DMS114 treated with DMSO at 0.1 percent for 48 hours (cell line): Measurements from ENCODE around the gene FAM222A.

ENCODE experiments used
- DNase-seq: peaks from one replicate; lab custom pipeline; 2025; ENCODE audit not compliant: unreplicated experiment; lab: John Stamatoyannopoulos, UW

FAM222A gene

DNA sequence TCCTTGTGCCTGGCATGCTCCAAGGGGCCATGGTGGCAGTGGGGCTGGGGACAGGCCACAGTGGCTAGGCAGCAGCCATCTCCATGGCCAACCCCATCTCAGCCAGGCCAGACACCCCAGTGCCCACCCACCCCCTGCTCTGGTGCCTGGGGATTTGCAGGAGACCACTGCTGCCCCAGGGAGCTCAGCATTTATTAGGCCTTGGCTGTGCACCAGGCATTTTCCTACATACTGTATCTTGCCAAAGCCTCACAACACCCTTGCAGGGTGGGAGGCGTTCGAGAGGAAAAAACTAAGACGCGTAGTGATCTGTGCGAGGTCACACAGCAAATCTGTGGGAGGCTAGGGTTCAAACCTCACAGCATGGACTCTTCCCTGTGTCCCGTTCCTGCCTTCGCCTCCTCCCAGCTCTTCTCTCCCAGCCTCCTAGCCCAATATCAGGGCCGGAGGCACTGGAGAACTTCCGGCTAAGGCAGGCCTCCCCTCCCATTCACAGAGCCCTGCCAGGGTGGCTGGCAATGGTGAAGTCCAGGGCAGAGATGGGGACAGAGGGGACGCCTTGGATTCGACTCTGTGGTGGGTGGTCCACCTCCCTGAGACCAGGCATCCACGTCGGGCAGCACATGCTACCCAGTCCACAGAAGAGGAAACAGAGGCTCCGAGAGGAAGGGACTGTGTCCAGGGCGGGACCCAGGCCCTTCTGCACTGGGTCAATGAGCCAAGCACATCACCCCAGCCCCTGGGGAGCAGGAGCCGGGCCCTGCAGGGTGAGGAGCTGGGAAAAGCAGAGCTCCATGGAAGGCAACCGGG lies 57.4 kb downstream of the FAM222A start:
- DNase-seq = no peak

DNA sequence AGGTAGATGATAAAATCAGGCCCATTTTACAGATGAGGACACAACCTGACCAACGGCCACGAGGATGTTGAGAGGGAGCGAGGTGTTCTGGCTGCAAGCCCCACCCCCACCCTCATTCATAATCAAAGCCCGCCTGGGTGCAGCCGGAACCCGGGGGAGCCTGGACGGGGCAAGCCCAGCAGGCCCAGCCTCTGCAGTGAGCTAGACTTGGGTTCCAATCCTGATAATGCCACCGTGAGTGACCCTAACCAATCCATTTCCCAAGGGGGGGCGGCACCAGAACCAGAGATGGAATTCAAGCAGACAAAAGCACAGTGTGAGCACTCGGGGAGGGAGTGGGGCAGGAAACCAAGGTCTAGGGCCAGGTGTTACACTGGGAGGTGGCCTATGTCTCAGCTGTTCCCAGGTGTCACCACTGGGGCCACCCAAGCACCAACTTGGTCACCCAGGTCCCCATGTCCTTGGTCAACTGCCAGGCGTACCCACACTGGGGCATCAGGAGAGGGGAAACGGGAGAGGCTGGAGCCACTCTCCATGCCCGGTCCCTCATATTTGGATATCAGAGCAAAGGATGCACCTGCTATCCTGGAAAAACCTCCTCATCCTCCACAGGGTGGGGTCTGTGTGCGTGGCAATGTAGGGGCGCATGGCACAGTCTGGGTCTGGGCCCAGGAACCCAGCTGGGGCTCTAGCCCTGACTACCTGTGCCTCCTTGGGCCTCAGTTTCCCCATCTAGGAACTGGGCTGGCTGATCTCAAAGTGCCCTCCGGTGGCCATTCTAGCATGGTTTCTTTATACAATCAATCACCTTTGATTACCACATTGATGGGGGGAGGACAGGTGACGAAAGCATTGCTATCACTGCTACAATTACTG lies 58.4 kb downstream of the FAM222A start:
- no peak for DNase-seq

DNA sequence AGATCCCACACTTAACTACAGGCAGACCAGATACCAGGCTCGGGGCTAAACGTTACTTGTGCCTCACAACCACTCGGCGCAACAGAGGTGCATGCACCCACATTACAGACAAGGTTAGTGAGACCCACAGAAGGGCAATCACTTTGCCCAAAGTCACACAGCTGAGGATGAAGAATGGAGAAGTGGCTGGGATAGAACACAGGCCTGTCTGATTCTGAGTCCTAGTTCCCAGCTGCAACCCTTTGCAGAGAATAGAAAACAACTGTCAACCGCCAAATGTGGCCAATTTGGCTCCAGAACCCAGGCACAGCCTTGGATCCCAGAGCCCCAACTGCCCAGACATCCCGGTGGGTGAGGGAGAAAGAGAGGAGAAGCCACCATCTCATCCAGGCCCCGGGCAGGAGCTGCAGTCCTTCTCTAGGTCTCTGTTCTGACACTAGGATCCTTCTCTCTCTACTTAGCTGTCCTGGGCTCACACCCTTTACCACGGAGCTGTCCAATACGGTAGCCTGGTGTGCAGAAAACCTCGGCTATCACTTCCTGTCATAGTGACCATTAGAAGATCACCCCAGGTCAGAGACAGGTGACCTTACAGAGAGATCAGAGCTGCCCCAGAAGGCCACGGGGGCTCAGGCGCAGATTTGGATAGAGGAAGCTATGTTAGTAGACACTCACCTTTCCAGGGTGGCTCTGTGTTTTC lies 59.1 kb downstream of the FAM222A start:
- DNase-seq = no peak

DNA sequence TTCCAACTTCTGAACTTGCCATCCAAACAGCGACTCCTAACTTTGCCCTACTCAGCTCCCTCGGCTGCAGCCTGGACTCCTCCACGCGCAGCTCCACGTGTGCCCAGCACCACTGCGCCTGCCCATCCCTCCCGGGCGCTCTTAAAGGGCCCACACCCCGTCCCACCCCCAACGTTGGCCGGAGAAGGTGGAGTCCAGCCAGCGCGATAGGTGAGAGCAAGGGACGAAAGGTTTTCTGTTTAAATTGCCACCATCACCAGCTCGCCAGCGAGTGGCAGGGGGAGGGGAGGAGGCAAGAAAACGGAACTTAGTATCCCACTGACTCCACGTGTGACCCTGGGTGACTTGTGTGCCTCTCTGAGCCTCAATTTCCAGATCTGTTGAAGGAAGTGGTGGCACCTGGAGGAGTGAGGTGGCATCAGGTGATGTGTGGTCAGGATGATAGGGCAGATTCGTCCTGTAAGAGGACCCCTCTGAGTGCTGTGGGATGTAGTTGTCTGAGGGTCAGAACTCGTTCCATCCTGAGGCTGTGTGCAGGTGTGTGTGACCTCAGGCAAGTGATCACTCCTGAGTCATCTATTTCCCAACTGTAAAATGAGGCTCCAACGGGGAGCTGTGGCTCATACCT lies 59.9 kb downstream of the FAM222A start:
- DNase-seq = no peak

DNA sequence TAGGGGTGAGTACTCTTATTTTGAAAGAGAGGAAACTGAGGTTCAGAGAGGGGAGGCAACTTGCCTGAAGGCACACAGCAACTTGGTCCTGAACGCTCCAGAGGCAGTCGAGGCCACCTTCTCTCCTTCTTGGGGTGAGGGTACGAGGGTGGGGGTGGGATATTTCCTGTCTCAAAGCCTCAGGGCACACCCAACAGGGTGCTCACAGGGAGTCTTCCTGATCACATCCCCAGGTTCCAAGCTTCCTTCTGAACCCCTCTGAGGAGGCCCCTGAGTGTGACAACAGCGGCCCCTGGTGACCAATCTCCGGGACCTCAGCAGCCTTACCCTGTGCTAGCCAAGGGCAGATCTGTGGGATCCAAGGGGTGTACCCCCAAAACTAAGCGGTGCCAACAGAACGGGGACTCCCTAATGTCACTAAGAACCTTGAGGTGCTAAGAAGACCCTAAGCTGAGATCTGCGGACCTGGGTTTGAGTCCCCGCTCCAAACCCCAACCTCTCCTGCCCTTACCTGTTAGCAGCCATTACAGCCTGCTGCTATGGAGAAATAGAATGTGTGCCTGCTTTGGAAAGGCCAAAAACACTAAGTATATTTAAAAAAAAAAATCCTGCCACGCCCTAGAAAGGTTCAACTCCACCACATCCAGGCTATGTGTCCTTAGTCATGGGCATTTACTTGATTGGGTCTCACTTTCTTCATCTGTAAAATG lies 61.7 kb downstream of the FAM222A start:
- DNase-seq = peak; percentile 42

DNA sequence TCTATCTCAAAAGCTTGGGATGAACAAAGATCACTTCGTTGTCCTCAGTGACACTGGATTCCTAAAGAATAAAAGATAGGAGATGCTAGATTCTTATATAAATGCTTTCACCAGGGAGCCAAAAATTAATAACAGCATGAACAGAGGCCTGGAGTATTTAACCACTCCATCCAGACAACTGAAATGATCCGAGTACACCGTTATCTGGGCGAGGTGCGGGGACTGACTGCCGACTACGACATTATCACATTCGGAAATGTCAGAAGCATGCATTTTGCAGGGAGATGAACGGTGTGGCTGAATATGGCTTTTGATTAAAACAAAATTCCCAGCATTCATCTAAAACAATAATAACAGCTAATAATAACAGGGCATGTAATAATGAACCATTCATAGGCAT lies 63.0 kb downstream of the FAM222A start:
- no peak for DNase-seq

DNA sequence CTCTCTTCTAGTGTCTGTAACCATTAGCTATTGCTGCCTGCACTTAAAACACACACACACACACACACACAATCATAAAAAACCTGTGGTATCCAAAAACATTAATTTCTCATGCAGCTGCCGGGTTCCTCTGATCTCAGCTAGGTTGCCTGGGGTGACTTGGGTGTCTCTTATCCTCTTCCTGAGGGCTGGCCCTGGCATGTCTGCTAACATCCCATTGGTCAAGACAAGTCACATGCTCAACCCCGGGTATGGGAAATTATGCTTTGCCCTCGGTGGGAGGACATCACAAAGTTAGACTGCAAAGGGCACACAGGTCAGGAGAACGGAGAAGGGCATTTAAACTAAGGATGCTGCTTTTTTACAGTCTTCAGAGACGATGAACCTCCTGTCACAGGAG lies 63.9 kb downstream of the FAM222A start:
- no peak for DNase-seq

DNA sequence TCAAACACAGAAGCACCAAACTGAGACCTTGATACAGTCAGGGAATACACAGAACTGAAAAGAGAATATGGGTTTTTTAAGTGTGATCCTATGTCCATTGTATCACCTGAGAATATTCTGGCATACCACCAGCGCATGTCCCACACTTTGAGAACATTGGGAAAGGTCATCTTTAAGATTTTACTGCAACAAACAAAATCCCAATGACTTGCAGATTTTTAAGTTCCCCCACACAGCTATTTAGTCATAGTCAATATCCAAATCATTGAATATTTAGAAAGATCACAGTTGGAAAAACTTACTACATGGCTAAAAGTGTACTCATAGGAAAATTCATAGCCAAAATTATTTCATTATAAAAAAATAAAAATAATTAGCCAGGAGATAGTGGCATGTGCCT lies 65.1 kb downstream of the FAM222A start:
- no peak for DNase-seq

DNA sequence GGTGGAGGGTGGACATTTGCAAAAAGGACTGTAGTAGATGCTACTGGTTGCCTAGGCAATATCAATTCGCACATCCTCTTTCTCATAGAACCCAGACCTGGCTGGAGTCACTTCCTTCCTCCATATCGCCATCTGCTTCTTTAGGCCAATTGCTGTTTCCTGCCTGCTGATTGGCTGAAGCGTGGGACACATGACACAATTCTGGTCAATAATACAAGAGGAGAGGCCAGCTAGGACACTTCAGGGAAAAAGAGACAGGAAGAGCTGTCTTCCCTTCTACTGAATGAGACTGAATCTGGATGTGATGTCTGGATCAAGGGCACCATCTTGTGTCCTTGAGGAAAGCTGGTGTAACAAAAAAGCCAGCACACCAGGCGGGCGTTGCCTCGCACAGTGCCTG lies 65.8 kb downstream of the FAM222A start:
- DNase-seq = no peak

DNA sequence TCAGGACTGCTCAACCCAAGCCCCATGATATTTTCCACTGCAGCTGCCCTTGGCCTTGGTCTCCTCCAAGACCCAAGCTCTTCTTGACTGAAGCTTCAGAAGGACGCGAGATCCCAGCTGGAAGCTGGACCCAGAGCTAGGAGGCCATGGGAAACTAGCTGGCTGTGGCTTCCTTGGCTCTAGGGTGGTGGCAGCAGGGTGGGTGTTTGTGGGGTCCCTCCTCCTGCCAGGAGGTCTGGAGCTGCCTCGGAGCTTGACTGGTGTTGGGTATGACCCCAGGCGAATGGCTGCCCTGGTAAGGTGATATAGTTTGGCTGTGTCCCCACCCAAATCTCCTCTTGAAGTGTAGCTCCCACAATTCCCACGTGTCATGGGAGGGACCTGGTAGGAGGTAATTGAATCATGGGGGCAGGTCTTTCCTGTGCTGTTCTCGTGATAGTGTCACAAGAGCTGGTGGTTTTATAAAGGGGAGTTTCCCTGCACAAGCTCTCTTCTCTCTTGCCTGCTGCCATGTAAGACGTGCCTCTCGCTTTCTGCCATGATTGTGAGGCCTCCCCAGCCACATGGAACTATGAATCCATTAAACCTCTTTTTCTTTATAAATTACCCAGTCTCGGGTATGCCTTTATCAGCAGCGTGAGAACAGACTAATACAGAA lies 68.2 kb downstream of the FAM222A start:
- DNase-seq = no peak

DNA sequence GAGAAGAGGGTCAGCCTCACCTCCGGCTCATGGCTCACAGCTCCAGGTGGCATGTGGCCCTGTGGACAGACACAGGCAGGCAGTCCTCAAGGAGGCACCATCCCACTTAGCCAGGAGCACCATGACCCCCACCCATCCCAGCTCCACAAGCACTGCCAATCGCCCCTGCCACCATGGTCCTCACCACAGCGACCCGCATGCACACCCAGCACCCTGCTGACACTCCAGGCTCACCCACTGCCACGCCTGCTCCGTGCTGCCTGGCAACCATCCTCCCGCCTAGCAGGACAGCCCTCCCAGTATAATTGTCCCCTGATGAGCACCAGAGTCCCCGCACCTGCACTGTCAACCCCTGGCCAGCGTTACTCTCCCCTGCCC lies 68.7 kb downstream of the FAM222A start:
- DNase-seq = no peak

DNA sequence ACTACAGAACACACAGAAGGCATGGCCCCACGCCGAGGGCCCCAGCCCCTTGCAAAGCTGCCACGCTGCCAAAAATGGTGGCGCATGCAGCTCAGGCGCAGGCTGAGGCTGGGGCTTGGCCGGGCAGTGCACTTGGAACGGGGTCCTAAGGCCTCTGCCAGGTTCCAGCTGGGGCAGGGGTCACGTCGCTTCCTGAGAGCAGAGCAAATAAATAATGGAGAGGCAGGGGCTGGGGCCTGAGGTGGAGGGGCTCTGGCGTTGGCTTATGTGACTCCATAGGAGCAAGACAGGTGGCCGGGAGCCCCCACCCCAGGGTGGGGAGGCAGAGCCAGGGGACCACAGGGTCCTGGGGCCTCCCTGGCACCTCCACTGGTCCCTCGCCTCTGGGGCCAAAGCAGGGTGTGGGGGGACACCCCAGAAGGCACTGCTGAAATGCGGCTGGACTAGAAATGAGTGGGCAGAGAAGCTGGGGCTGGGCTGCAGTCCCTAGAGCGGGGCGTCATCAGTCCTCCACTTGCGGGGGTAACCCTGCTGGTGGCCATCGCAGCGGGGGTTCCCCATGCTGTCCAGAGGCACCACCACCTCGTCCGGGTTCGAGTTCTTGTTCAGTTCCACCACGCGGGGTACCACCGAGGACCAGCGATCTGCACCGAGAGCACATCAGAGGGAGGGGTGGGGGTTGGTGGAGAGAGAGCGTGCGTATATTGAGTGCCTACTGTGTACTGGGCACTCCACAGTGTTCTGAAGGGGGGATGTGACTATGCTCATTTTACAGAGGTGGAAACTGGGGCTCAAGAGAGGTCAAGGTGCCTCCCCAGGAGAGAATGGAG lies 69.7 kb downstream of the FAM222A start:
- no peak for DNase-seq

DNA sequence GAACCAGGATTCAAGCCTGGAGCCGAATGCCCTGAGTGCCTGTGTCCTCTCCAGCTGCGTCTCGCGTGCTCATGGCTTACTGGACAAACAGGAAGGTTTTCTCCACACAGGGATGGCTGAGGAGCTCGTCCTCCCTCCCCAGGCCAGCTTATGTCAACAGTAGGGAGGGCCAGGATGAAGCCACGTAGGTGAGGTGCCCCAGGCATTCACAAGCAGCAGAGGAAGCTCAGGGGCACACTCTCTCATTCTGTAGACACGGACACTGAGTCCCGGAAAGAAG lies 70.3 kb downstream of the FAM222A start:
- no peak for DNase-seq

DNA sequence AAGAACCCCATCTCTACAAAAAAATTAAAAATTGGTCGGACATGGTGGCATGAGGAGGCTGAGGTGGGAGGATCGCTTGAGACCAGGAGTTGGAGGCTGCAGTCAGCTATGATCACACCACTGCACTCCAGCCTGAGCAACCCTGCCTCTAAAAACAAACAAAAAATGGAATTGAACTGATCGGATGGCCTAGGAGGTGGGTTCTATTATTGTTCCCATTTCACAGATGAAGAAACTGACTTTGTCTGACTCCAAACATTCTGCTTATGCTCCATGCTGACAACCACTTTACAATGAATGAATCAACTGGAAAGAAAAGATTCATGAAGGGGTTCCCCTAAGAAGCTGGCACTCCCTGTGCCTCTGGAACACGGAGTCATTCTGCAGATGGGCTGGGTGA lies 72.2 kb downstream of the FAM222A start:
- no peak for DNase-seq

DNA sequence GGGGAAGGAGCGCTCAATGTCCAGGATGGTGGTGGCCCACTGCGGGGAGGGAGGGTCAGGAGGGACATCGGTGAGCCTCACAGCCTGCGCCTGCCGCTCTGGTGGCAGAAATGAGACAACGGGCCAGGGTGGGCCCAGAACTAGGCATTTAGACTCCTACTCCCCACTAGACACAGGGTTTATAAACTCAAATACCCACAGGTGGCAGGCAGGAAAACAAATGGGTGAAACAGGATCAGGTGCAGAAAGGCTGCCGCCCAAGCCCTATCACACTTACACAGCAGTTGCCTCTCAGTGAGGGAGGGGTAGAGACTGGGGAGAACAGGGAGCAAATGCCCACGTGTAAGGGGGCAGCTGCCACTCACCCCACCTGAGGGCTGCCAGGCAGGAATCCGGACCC lies 73.2 kb downstream of the FAM222A start:
- no peak for DNase-seq

DNA sequence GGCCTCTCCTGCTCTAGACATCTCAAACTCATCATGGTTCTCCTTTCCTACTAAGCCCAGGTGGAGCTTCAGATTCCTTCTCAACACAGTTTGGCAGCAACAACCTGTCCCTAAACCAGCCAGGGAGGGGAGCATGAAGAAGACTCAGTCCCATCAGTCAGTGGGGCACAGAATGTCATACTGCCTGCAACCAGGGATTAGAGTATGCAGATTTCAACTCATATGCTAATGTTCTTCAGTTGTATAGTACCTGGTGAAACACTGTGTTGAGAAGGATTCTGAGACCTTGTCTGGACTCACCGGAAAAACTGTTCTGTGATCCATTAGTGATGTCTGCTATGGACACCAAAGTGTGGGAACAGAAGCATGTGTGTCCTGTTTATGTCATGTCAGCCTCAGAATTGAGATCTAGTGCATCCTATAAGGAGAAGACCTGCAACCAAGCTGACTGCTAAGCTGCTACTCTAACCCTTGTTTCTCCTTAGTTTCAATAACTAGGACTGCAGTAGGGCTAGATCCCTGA lies 76.0 kb downstream of the FAM222A start:
- no peak for DNase-seq

DNA sequence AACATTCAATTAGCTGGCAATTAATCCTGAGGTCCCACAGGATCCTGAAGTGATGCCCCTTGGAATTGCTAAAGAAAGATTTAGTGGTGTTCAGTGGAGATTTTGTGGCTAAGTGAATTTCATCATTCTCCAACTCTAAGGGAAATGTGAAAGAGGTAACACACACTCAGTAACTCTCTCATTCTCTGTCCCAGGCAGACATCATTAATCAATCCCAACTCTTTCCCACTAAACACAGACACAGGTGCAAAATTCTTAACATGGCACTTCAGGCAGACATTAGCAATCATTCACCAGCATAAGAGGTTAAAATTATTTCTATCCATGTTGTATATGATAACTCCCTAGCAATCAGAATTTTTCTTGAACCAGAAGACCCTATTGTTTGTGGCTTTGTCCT lies 79.4 kb downstream of the FAM222A start:
- DNase-seq = no peak

DNA sequence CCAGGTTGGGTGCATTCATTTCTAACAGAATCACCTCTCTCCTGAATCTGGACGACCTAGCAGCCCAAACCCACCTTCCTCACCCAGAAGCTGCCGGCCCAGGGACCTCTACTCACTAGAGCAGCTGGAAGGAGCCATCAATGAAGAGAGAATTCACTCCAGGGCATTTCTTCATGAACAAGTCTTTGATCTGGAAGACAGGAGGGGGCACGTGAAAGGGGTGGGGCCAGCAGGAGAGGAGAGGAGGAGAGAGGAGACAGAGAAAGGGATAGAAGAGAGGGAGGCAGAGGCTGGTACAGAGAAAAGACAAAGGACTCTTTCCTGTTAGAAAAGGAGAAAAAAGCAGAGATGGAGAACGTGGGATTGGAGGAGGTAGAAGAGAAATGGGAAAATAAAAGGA lies 79.8 kb downstream of the FAM222A start:
- DNase-seq = no peak

DNA sequence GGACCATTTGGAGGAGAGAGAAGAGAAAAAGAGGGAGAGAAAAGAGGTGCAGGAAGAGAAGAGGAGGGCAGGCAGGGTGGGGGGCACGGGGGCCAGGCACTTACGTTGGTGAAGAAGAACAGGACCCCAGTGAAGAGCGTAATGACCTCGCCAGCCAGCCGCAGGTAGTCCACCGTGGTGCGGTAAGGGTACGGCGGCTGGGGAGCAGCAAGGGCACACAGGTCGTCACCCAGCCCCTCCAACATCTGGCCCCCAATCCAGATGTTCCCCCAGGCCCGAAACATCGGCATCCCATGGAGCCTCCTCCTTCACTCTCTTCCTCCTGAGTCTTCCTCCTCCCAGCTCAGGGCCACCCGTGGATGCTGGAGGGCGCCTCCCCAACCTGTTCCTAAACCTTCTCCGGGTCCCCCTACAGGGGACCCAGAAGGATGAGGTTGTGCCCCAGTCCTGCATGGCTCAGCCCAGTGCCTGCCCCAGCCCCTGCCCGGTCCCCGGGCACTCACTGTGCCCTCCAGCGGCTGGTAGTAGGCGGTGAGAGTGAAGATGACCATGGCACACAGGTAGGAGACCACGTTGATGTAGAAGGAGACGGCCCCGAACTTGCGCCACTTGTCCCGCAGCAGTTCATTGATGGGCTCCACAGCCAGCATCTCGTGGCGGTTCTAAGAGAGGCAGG lies 80.3 kb downstream of the FAM222A start:
- DNase-seq = no peak
